NCI-H1694 treated with DMSO at 0.1 percent for 48 hours (cell line): ENCODE results near the gene FAM83F.

Experiments used
- DNase-seq: peaks from one replicate; lab custom pipeline; 2025; lab: John Stamatoyannopoulos, UW

FAM83F gene

GRCh38 chr22:40036126-40036525 lies 41.4 kb downstream of the FAM83F start:
- no peak for DNase-seq

GRCh38 chr22:40036591-40037225 lies 42.0 kb downstream of the FAM83F start:
- DNase-seq, result peak; percentile 67

GRCh38 chr22:40037320-40037719 lies 42.6 kb downstream of the FAM83F start:
- DNase-seq, result no peak

- DNase-seq, result no peak
Observed at GRCh38 chr22:40039482-40040115, 44.8 kb downstream of the FAM83F start.

- DNase-seq, result peak; percentile 58
Observed at GRCh38 chr22:40040927-40041326, 46.2 kb downstream of the FAM83F start.

- DNase-seq, result no peak
Observed at GRCh38 chr22:40041366-40042137, 46.8 kb downstream of the FAM83F start.

GRCh38 chr22:40042312-40042711 lies 47.6 kb downstream of the FAM83F start:
- no peak for DNase-seq

GRCh38 chr22:40043081-40043480 lies 48.3 kb downstream of the FAM83F start:
- no peak for DNase-seq

- no peak for DNase-seq
Observed at GRCh38 chr22:40043793-40044101, 49.0 kb downstream of the FAM83F start.

GRCh38 chr22:40044102-40044869 lies 49.5 kb downstream of the FAM83F start:
- DNase-seq, result peak; percentile 99

- DNase-seq, result no peak
Observed at GRCh38 chr22:40044870-40045834, 50.4 kb downstream of the FAM83F start.

- no peak for DNase-seq
Observed at GRCh38 chr22:40046126-40046525, 51.4 kb downstream of the FAM83F start.

GRCh38 chr22:40050258-40050657 lies 55.5 kb downstream of the FAM83F start:
- DNase-seq, result no peak

- no peak for DNase-seq
Observed at GRCh38 chr22:40051322-40051721, 56.6 kb downstream of the FAM83F start.

- no peak for DNase-seq
Observed at GRCh38 chr22:40053460-40053859, 58.7 kb downstream of the FAM83F start.

GRCh38 chr22:40054486-40054885 lies 59.7 kb downstream of the FAM83F start:
- no peak for DNase-seq

GRCh38 chr22:40055143-40055883 lies 60.6 kb downstream of the FAM83F start:
- no peak for DNase-seq

- DNase-seq, result no peak
Observed at GRCh38 chr22:40056154-40056553, 61.4 kb downstream of the FAM83F start.

- DNase-seq, result no peak
Observed at GRCh38 chr22:40056559-40056958, 61.8 kb downstream of the FAM83F start.

GRCh38 chr22:40057652-40058051 lies 62.9 kb downstream of the FAM83F start:
- no peak for DNase-seq

- no peak for DNase-seq
Observed at GRCh38 chr22:40058265-40058664, 63.5 kb downstream of the FAM83F start.
